ENCODE measurements around the gene MICAL3.

The MICAL3 gene

GRCh38 chr22:17970201-17970708 is 54.1 kb downstream of the MICAL3 start:
- DNase-seq = no peak
- Mint-ChIP-seq H3K27me3 (ENCODE audit: low read depth, poor library complexity) (no peaks in the 10 kb centered on the region), H3K36me3 (ENCODE audit: low read depth) (peaks cover 5% of the 10 kb centered on the region), H3K9me3 (no peaks in the 10 kb centered on the region), H3K4me1 (peaks cover 53% of the 10 kb centered on the region), H3K4me3 (no peak overlapping the region), H3K27ac (peak overlapping the region; percentile 68)
- TF ChIP-seq CTCF (IDR thresholded peaks at IDR 0.05) = no peak

GRCh38 chr22:17969701-17970113 is 54.7 kb downstream of the MICAL3 start:
- H3K27me3 Mint-ChIP-seq (ENCODE audit: low read depth, poor library complexity) = no peaks in the 10 kb centered on the region
- peak overlapping the region; percentile 44 for H3K27ac Mint-ChIP-seq
- H3K36me3 Mint-ChIP-seq (ENCODE audit: low read depth) = peaks cover 5% of the 10 kb centered on the region
- no peak overlapping the region for H3K4me3 Mint-ChIP-seq
- peaks cover 54% of the 10 kb centered on the region for H3K4me1 Mint-ChIP-seq
- DNase-seq = no peak
- no peaks in the 10 kb centered on the region for H3K9me3 Mint-ChIP-seq
- no peak for TF ChIP-seq CTCF (IDR thresholded peaks at IDR 0.05)

- H3K4me1 Mint-ChIP-seq = peaks cover 66% of the 10 kb centered on the region
- no peak overlapping the region for H3K27ac Mint-ChIP-seq
- no peaks in the 10 kb centered on the region for H3K27me3 Mint-ChIP-seq (ENCODE audit: low read depth, poor library complexity)
- DNase-seq = no peak
- H3K9me3 Mint-ChIP-seq = no peaks in the 10 kb centered on the region
- no peak overlapping the region for H3K4me3 Mint-ChIP-seq
- peaks cover 5% of the 10 kb centered on the region for H3K36me3 Mint-ChIP-seq (ENCODE audit: low read depth)
- no peak for TF ChIP-seq CTCF (IDR thresholded peaks at IDR 0.05)
Observed at GRCh38 chr22:17968126-17968525, 56.2 kb downstream of the MICAL3 start.

DNA sequence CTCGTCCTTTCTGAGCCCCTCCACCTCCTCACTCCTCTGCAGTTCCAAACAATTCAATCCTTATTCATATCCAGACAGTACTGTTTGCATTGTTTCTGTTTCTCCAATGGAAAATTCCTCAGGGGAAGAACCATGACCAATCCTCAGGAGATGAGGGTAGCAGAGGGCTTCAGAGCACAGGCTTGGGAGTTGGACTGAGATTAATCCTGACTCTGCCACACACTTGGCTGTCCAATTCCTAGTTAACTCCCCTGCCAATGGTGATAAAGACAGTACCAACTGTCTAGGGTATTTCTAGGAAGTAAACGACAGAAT is 58.0 kb downstream of the MICAL3 start:
- no peak for DNase-seq
- Mint-ChIP-seq H3K4me1 (peaks cover 61% of the 10 kb centered on the region), H3K36me3 (ENCODE audit: low read depth) (peaks cover 5% of the 10 kb centered on the region)

DNA sequence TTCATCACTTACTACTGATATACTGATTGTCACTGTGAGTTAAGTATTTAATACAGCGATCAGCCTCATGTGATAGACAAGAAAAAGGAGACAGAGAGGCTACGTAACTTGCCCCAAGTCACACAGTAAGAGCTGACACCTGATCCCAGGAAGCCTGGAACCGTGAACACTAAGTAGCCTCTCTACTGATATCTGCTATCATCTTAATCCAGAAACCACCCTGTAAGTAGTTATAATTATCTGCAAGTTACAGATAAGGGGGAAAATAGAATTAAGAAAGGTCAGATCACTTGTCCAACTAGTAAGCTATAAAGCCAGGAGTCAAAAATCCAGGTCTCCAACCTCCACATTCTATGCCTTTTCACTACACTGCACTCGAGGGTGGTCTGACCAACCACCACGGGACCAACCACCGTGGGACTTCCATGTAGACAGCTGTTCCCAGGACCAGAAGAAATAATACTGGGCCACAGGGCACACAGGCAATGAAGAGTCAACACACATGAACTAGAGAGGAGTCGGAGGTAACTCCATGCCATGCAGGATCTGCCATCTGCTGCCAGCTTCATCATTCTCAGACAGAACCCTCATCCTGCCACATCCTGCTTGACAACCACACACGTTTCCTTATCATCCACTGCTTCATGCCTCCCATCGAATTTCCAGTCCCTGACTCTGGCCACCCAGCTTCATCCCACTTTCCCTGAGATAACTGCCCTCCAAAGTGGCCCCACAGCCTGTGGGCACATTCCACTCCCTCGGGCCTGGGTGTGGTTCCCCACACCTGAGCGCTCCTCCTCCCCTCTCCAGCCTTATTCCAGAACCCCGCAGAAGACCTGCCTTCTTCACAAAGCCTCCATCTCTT is 58.6 kb downstream of the MICAL3 start:
- H3K4me1 Mint-ChIP-seq = peaks cover 63% of the 10 kb centered on the region
- H3K9me3 Mint-ChIP-seq = no peaks in the 10 kb centered on the region
- no peak for DNase-seq
- H3K36me3 Mint-ChIP-seq (ENCODE audit: low read depth) = peaks cover 5% of the 10 kb centered on the region
- H3K4me3 Mint-ChIP-seq = no peak overlapping the region
- no peaks in the 10 kb centered on the region for H3K27me3 Mint-ChIP-seq (ENCODE audit: low read depth, poor library complexity)
- no peak for TF ChIP-seq CTCF (IDR thresholded peaks at IDR 0.05)
- H3K27ac Mint-ChIP-seq = no peak overlapping the region

More for the DNA sequence above, 58.0 kb downstream of the MICAL3 start:
- Mint-ChIP-seq H3K9me3 (no peaks in the 10 kb centered on the region), H3K4me3 (no peak overlapping the region), H3K27me3 (ENCODE audit: low read depth, poor library complexity) (no peaks in the 10 kb centered on the region), H3K27ac (no peak overlapping the region)
- no peak for TF ChIP-seq CTCF (IDR thresholded peaks at IDR 0.05)

- no peak for DNase-seq
- H3K27ac Mint-ChIP-seq = no peak overlapping the region
- H3K27me3 Mint-ChIP-seq (ENCODE audit: low read depth, poor library complexity) = no peaks in the 10 kb centered on the region
- no peak for TF ChIP-seq CTCF (IDR thresholded peaks at IDR 0.05)
- H3K4me1 Mint-ChIP-seq = peaks cover 63% of the 10 kb centered on the region
- peaks cover 5% of the 10 kb centered on the region for H3K36me3 Mint-ChIP-seq (ENCODE audit: low read depth)
- no peak overlapping the region for H3K4me3 Mint-ChIP-seq
- H3K9me3 Mint-ChIP-seq = no peaks in the 10 kb centered on the region
Observed at GRCh38 chr22:17964643-17965042, 59.7 kb downstream of the MICAL3 start.
